Measurements from ENCODE around the gene AGTRAP.

AGTRAP gene

GRCh38 chr1:11784993-11785769 lies 49.2 kb downstream of the AGTRAP start:
- DNase-seq (ENCODE audit: low spot score): no peak

GRCh38 chr1:11786168-11786567 lies 50.2 kb downstream of the AGTRAP start:
- DNase-seq (ENCODE audit: low spot score): no peak

- no peak for DNase-seq (ENCODE audit: low spot score)
These were observed 51.4 kb downstream of the AGTRAP start for GRCh38 chr1:11787251-11787803.

GRCh38 chr1:11787804-11788436 lies 52.0 kb downstream of the AGTRAP start:
- DNase-seq (ENCODE audit: low spot score): no peak

- no peak for DNase-seq (ENCODE audit: low spot score)
These were observed 52.7 kb downstream of the AGTRAP start for GRCh38 chr1:11788549-11789053.

- DNase-seq (ENCODE audit: low spot score): no peak
These were observed 53.5 kb downstream of the AGTRAP start for GRCh38 chr1:11789126-11790067.

- DNase-seq (ENCODE audit: low spot score): no peak
These were observed 54.4 kb downstream of the AGTRAP start for GRCh38 chr1:11790101-11790879.

GRCh38 chr1:11790880-11791715 lies 55.2 kb downstream of the AGTRAP start:
- DNase-seq (ENCODE audit: low spot score): peak; percentile 67

GRCh38 chr1:11792106-11792505 lies 56.2 kb downstream of the AGTRAP start:
- no peak for DNase-seq (ENCODE audit: low spot score)

- no peak for DNase-seq (ENCODE audit: low spot score)
These were observed 57.9 kb downstream of the AGTRAP start for GRCh38 chr1:11793819-11794218.

GRCh38 chr1:11794446-11795237 lies 58.7 kb downstream of the AGTRAP start:
- DNase-seq (ENCODE audit: low spot score): no peak

GRCh38 chr1:11795238-11795890 lies 59.4 kb downstream of the AGTRAP start:
- no peak for DNase-seq (ENCODE audit: low spot score)

- DNase-seq (ENCODE audit: low spot score): no peak
These were observed 60.3 kb downstream of the AGTRAP start for GRCh38 chr1:11796036-11796828.

- no peak for DNase-seq (ENCODE audit: low spot score)
These were observed 61.7 kb downstream of the AGTRAP start for GRCh38 chr1:11797525-11798216.

GRCh38 chr1:11799099-11799498 lies 63.2 kb downstream of the AGTRAP start:
- no peak for DNase-seq (ENCODE audit: low spot score)

GRCh38 chr1:11799896-11800295 lies 64.0 kb downstream of the AGTRAP start:
- no peak for DNase-seq (ENCODE audit: low spot score)

GRCh38 chr1:11800391-11800755 lies 64.4 kb downstream of the AGTRAP start:
- DNase-seq (ENCODE audit: low spot score): no peak
